Chondrocyte (in vitro differentiated cells): ENCODE measurements around the gene BST1. TPM values are rescaled to one million over a fixed set of nuclear protein-coding genes. Genes with fewer than 3 reads are reported as not detected.

ENCODE experiments used
- DNase-seq: peaks from one replicate; pipeline ENCODE4 v3.0.0; 2021; ENCODE audit warnings: mixed read lengths, low spot score
- H3K27ac Mint-ChIP-seq: one replicate; pipeline ENCODE4 v1.8.0; 2021; ENCODE audit warnings: mild to moderate bottlenecking, moderate library complexity, mixed read lengths; ENCODE audit not compliant: unreplicated experiment
- H3K27me3 Mint-ChIP-seq: 2 replicates; pipeline ENCODE4 v1.8.0; 2021; ENCODE audit warnings: low read depth, mixed read lengths
- H3K36me3 Mint-ChIP-seq: 2 replicates; pipeline ENCODE4 v1.8.0; 2021; ENCODE audit warnings: low read depth, mixed read lengths
- H3K4me1 Mint-ChIP-seq: 2 replicates; pipeline ENCODE4 v1.8.0; 2021; ENCODE audit warnings: low read depth, mild to moderate bottlenecking, mixed read lengths
- H3K4me3 Mint-ChIP-seq: one replicate; pipeline ENCODE4 v1.8.0; 2021; ENCODE audit warnings: mild to moderate bottlenecking, moderate library complexity, mixed read lengths; ENCODE audit not compliant: unreplicated experiment
- H3K9me3 Mint-ChIP-seq: 2 replicates; pipeline ENCODE4 v1.8.0; 2021; ENCODE audit warnings: low read depth, mixed read lengths
- total RNA-seq: library from RNA; stranded (reverse); gene quantifications from 3 replicates; pipeline ENCODE4 v1.2.1, GENCODE V29; 2021
- TF ChIP-seq, protein P1 (sequence below): fragments of 200-600 bp; sonication (generic); IDR thresholded peaks from 2 replicates; pipeline ENCODE4 v1.5.0; 2021; ENCODE audit warnings: antibody characterized with exemption, mild to moderate bottlenecking, moderate library complexity

The BST1 gene
- total RNA-seq, 1 donor from 2014 or later, result 0.45 TPM

GRCh38 chr4:15676039-15676438 is 26.8 kb upstream of the BST1 start:
- TF ChIP-seq, protein P1, sequence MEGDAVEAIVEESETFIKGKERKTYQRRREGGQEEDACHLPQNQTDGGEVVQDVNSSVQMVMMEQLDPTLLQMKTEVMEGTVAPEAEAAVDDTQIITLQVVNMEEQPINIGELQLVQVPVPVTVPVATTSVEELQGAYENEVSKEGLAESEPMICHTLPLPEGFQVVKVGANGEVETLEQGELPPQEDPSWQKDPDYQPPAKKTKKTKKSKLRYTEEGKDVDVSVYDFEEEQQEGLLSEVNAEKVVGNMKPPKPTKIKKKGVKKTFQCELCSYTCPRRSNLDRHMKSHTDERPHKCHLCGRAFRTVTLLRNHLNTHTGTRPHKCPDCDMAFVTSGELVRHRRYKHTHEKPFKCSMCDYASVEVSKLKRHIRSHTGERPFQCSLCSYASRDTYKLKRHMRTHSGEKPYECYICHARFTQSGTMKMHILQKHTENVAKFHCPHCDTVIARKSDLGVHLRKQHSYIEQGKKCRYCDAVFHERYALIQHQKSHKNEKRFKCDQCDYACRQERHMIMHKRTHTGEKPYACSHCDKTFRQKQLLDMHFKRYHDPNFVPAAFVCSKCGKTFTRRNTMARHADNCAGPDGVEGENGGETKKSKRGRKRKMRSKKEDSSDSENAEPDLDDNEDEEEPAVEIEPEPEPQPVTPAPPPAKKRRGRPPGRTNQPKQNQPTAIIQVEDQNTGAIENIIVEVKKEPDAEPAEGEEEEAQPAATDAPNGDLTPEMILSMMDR, result no peak
- DNase-seq, result no peak
- Mint-ChIP-seq H3K27me3 (no peaks in the 10 kb centered on the region), H3K4me3 (no peak overlapping the region), H3K4me1 (peaks cover 30% of the 10 kb centered on the region), H3K36me3 (no peaks in the 10 kb centered on the region), H3K9me3 (no peaks in the 10 kb centered on the region), H3K27ac (no peak overlapping the region)

DNA sequence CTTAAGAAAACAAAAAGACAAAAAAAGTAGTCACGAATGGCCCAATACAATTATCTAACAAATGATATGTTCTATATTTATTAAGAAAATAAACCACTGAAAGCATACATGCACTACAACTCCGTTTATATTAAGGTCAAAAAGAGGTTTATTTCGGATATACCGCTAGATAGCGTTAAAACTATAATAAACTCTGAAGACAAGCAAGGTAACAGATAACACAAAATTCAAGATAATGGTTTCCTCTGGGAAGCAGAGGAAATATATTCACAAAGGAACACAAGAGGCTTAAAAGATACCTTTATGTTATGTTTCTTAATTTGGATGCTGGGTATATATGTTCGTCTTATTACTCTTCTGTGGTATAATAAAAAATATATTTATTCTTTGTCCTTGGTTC is 26.0 kb upstream of the BST1 start:
- no peak for DNase-seq
- Mint-ChIP-seq H3K36me3 (peaks cover 2% of the 10 kb centered on the region), H3K4me3 (no peak overlapping the region), H3K4me1 (peaks cover 22% of the 10 kb centered on the region), H3K27me3 (no peaks in the 10 kb centered on the region), H3K27ac (no peak overlapping the region), H3K9me3 (no peaks in the 10 kb centered on the region)
- TF ChIP-seq, protein P1, result no peak

GRCh38 chr4:15677507-15677988 is 25.3 kb upstream of the BST1 start:
- no peak overlapping the region for H3K4me3 Mint-ChIP-seq
- peaks cover 2% of the 10 kb centered on the region for H3K36me3 Mint-ChIP-seq
- H3K9me3 Mint-ChIP-seq, result no peaks in the 10 kb centered on the region

DNA sequence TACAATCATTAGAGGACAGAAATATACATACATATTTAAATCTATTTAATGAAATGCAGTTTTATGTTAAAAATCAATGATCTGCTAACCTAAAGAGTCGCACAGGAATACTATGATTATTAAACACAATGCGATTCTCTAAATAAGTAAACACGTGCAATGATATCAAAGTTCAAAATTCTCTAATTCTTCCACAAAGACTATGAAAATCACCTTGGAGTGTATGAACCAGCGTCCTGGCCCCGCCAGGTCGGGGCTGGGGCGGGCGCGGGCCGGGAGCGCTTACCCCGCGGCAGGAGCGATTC is 21.8 kb upstream of the BST1 start:
- DNase-seq, result no peak
- Mint-ChIP-seq H3K9me3 (no peaks in the 10 kb centered on the region), H3K36me3 (peaks cover 5% of the 10 kb centered on the region), H3K4me1 (peaks cover 53% of the 10 kb centered on the region), H3K27ac (peak overlapping the region; percentile 100), H3K27me3 (no peaks in the 10 kb centered on the region), H3K4me3 (peak overlapping the region; percentile 99)
- TF ChIP-seq, protein P1, result no peak

More at GRCh38 chr4:15677507-15677988, 25.3 kb upstream of the BST1 start:
- H3K4me1 Mint-ChIP-seq, result peaks cover 23% of the 10 kb centered on the region
- TF ChIP-seq, protein P1, result no peak
- peak overlapping the region; percentile 66 for H3K27ac Mint-ChIP-seq
- H3K27me3 Mint-ChIP-seq, result no peaks in the 10 kb centered on the region
- no peak for DNase-seq

DNA sequence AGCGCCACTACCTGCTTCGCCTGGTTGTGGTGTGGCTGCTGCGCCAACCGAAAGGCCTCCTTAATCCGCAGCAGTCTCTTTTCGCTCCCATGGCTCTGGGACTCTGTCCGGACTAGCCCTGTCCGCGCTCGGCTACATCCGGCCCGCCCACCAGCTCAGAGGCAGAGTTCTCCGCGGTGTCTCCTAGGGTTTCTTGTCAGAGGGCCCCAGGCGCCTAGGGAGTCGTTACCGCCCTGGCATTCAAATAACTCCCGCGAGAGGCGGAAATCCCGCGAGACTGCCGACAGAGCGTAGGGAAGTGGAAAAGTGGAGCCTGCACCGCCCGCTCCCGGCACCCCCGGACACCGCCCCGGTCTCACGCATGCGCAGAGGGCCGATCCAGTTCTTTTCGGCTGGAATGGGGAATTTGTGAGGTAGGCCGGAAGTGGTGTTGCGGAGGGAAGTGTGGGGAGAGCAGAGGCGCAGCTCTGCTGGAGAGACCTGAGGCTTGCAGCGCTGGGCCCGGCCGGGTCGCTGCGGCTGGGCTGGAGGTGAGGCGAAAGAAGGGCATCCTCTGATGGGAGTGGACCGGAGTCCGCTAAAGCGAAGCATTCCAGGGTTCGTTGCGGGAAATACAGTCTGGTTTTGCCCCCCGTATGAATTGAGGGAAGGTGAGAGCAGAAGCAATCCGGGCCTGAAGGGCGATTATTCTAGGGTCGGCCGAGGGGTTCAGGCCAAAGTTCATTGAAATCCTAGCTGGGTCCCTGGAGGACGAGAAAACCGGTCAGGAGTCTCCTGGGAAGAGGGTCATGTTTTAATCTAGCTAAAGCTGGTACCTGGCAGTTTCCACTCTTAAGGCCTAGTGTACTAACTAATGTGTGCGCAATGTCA is 21.3 kb upstream of the BST1 start, which contains the start of gene FAM200B:
Gene FAM200B, plus strand, starts transcription at position 456 of the 870 bp plus-strand sequence. CDS start 5,151 bp downstream, outside the sequence.
- peaks cover 59% of the 10 kb centered on the region for H3K4me1 Mint-ChIP-seq

More for the DNA sequence above, 21.3 kb upstream of the BST1 start, which contains the start of gene FAM200B:
- H3K27ac Mint-ChIP-seq, result peak within 1 kb of the TSS; percentile 100
- H3K9me3 Mint-ChIP-seq, result no peaks in the 10 kb centered on the region
- DNase-seq, result peak; percentile 99
- H3K36me3 Mint-ChIP-seq, result peaks cover 11% of the 10 kb centered on the region
- H3K27me3 Mint-ChIP-seq, result no peaks in the 10 kb centered on the region
- H3K4me3 Mint-ChIP-seq, result peak within 1 kb of the TSS; percentile 99
- TF ChIP-seq, protein P1, result peak; percentile 37
